Peyer's patch (tissue), 4 donors: Measurements from ENCODE around the gene ARF6. TPM values are rescaled to one million over a fixed set of nuclear protein-coding genes. Genes with fewer than 3 reads are reported as not detected.

Experiments
- DNase-seq, 3 donors: peaks; one replicate each; pipeline ENCODE4 v3.0.0-alpha.2; 2017 to 2019
- H3K27ac ChIP-seq, 4 donors: fragments of 200-600 bp; sonication (generic); one replicate each; pipeline ENCODE4 v1.5.1; 2016 to 2019
- H3K27me3 ChIP-seq, 2 donors: fragments of 200-600 bp; sonication (generic); one replicate each; pipeline ENCODE4 v1.5.1; 2019
- H3K36me3 ChIP-seq, 3 donors: fragments of 200-600 bp; sonication (generic); one replicate each; pipeline ENCODE4 v1.5.1; 2016 to 2019
- H3K4me1 ChIP-seq, 4 donors: fragments of 200-600 bp; sonication (generic); one replicate each; pipeline ENCODE4 v1.5.1; 2016 to 2019
- H3K4me3 ChIP-seq, 4 donors: fragments of 200-600 bp; sonication (generic); 1 replicate in 3 of 4; 2 replicates in 1 of 4; pipeline ENCODE4 v1.5.1; 2016 to 2019; ENCODE audit warnings: mild to moderate bottlenecking in 1 of 4
- H3K9me3 ChIP-seq, 4 donors: fragments of 200-600 bp; sonication (generic); one replicate each; pipeline ENCODE4 v1.5.1; 2016 to 2019; ENCODE audit warnings: mild to moderate bottlenecking in 1 of 4
- POLR2A ChIP-seq, 2 donors: fragments of 450-650 bp; IDR thresholded peaks; one replicate each; pipeline ENCODE4 v1.5.1; 2017; ENCODE audit warnings: antibody characterized with exemption in 2 of 2, mild to moderate bottlenecking in 2 of 2, moderate library complexity in 2 of 2
- total RNA-seq, 4 donors: library from RNA; depleted of rRNA; stranded (reverse); fragments of >200 nt; gene quantifications; one replicate each; pipeline ENCODE4 v1.1.0, GENCODE V29; 2016
- TF ChIP-seq, protein P1 (sequence below), 6 experiments: fragments of 450-650 bp in 4 of 6; fragments of 200-600 bp in 2 of 6; sonication (generic) in 1 of 6; IDR thresholded peaks; one replicate each; pipeline ENCODE4 v1.5.1; 2017 to 2019; ENCODE audit warnings: antibody characterized with exemption in 6 of 6, mild to moderate bottlenecking in 3 of 6, moderate library complexity in 1 of 6

Gene ARF6
- total RNA-seq, 4 donors from 2014 or later: 47.0 to 92.5 (median 68.5) TPM

- Histone ChIP-seq H3K27me3 (no peaks in the 10 kb centered on the region), H3K36me3 (peaks cover 0 to 12% (median 0%) of the 10 kb centered on the region in 3 donors), H3K4me1 (peaks cover 0 to 14% (median 0%) of the 10 kb centered on the region in 4 donors), H3K27ac (peak overlapping the region in 3 of 4 donors; percentile 89 to 93 (median 91)), H3K9me3 (no peaks in the 10 kb centered on the region), H3K4me3 (peak overlapping the region; percentile 53 to 87 (median 82))
- DNase-seq: peak; percentile 73 to 90 (median 80)
- TF ChIP-seq POLR2A (IDR thresholded peaks at IDR 0.05): no peak
- TF ChIP-seq, protein P1, sequence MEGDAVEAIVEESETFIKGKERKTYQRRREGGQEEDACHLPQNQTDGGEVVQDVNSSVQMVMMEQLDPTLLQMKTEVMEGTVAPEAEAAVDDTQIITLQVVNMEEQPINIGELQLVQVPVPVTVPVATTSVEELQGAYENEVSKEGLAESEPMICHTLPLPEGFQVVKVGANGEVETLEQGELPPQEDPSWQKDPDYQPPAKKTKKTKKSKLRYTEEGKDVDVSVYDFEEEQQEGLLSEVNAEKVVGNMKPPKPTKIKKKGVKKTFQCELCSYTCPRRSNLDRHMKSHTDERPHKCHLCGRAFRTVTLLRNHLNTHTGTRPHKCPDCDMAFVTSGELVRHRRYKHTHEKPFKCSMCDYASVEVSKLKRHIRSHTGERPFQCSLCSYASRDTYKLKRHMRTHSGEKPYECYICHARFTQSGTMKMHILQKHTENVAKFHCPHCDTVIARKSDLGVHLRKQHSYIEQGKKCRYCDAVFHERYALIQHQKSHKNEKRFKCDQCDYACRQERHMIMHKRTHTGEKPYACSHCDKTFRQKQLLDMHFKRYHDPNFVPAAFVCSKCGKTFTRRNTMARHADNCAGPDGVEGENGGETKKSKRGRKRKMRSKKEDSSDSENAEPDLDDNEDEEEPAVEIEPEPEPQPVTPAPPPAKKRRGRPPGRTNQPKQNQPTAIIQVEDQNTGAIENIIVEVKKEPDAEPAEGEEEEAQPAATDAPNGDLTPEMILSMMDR (IDR thresholded peaks at IDR 0.05): peak; percentile 34 to 96 (median 76)
These were observed 39.1 kb upstream of the ARF6 start for GRCh38 chr14:49853572-49854375.

- no peaks in the 10 kb centered on the region for H3K27me3 ChIP-seq
- no peaks in the 10 kb centered on the region for H3K36me3 ChIP-seq
- TF ChIP-seq POLR2A (IDR thresholded peaks at IDR 0.05): no peak
- TF ChIP-seq, protein P1 (IDR thresholded peaks at IDR 0.05): no peak
- H3K9me3 ChIP-seq: no peaks in the 10 kb centered on the region
- H3K4me3 ChIP-seq: no peak overlapping the region
- peaks cover 0 to 4% (median 2%) of the 10 kb centered on the region in 4 donors for H3K4me1 ChIP-seq
- DNase-seq: no peak
- no peak overlapping the region for H3K27ac ChIP-seq
These were observed 35.4 kb upstream of the ARF6 start for GRCh38 chr14:49857427-49858003.

- Histone ChIP-seq H3K4me1 (peaks cover 0 to 4% (median under 1%) of the 10 kb centered on the region in 4 donors), H3K27me3 (no peaks in the 10 kb centered on the region), H3K9me3 (no peaks in the 10 kb centered on the region), H3K36me3 (no peaks in the 10 kb centered on the region), H3K4me3 (no peak overlapping the region), H3K27ac (no peak overlapping the region)
- TF ChIP-seq POLR2A (IDR thresholded peaks at IDR 0.05): no peak
- TF ChIP-seq, protein P1 (IDR thresholded peaks at IDR 0.05): no peak
- DNase-seq: no peak
These were observed 34.5 kb upstream of the ARF6 start for GRCh38 chr14:49858383-49858782.

DNA sequence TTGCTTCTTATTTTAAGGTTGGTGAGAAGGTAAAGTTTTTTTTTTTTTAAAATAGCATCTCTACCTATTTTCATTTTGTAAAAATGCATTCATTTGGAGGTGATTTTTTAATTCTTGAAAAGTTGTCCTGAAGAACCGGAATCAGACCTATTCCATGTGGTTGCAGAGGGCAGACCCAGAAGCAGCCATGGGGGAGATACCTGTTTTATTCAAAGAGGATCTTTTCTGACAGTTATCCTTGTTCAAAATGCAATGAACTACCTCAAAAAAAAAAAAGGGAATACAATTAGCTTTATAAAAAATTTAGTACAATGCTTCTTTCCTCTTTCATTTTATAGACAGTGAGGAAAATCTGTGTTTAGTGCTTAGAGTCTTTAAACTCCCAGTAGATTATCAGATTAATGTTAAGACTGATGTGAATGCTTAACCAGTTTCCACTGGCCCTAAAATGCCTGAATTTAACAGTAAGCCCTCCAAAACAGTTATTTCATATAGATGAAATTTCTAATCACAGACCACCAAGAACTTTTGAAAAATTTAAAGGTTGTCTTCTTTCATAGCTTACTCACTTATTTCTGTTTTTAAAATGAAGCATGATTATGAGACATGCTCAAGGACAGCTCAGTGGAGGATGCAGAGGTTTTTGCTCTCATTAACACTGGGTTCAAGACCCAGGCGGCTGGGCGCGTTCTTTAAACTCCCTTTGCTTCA lies 31.7 kb upstream of the ARF6 start:
- peaks cover 0 to 9% (median 4%) of the 10 kb centered on the region in 4 donors for H3K4me1 ChIP-seq
- peak overlapping the region; percentile 93 to 99 (median 96) for H3K27ac ChIP-seq
- no peaks in the 10 kb centered on the region for H3K36me3 ChIP-seq
- H3K4me3 ChIP-seq: peak overlapping the region; percentile 41 to 70 (median 58)
- H3K9me3 ChIP-seq: no peaks in the 10 kb centered on the region
- TF ChIP-seq, protein P1 (IDR thresholded peaks at IDR 0.05): no peak
- no peak for DNase-seq
- no peaks in the 10 kb centered on the region for H3K27me3 ChIP-seq

GRCh38 chr14:49861699-49862088 lies 31.2 kb upstream of the ARF6 start:
- Histone ChIP-seq H3K27ac (peak overlapping the region; percentile 93 to 99 (median 96)), H3K27me3 (no peaks in the 10 kb centered on the region), H3K4me1 (peaks cover 0 to 9% (median 4%) of the 10 kb centered on the region in 4 donors), H3K36me3 (no peaks in the 10 kb centered on the region), H3K4me3 (peak overlapping the region; percentile 41 to 70 (median 58)), H3K9me3 (no peaks in the 10 kb centered on the region)
- TF ChIP-seq, protein P1 (IDR thresholded peaks at IDR 0.05): no peak
- TF ChIP-seq POLR2A (IDR thresholded peaks at IDR 0.05): no peak
- peak; percentile 69 to 84 (median 71) for DNase-seq
